Immature natural killer cell (primary cell): Measurements from ENCODE around the gene RIT1. TPM values are rescaled to one million over a fixed set of nuclear protein-coding genes. Genes with fewer than 3 reads are reported as not detected.
"Not testable (repeated sequence)": the region's sequence is repeated elsewhere in the genome, so short reads cannot be mapped to it uniquely, and the experiment has no call there.

Source experiments
- DNase-seq, 3 donors: peaks; one replicate each; pipeline ENCODE4 v3.0.0; 2022; ENCODE audit warnings: mixed read lengths in 1 of 3
- H3K27ac Mint-ChIP-seq, 6 donors: one replicate each; pipeline ENCODE4 v1.8.0; 2020; ENCODE audit warnings: mixed read lengths in 6 of 6, mild to moderate bottlenecking in 5 of 6, inconsistent platforms in 4 of 6, moderate library complexity in 3 of 6
- H3K27me3 Mint-ChIP-seq, 3 donors: one replicate each; pipeline ENCODE4 v1.8.0; 2020 to 2021; ENCODE audit warnings: low read depth in 3 of 3, mild to moderate bottlenecking in 3 of 3, mixed read lengths in 3 of 3, moderate library complexity in 3 of 3, inconsistent platforms in 1 of 3
- H3K36me3 Mint-ChIP-seq, 3 donors: one replicate each; pipeline ENCODE4 v1.8.0; 2020; ENCODE audit warnings: mixed read lengths in 3 of 3, inconsistent platforms in 2 of 3, mild to moderate bottlenecking in 2 of 3
- H3K4me1 Mint-ChIP-seq, 2 donors: one replicate each; pipeline ENCODE4 v1.8.0; 2020; ENCODE audit warnings: inconsistent platforms in 2 of 2, mild to moderate bottlenecking in 2 of 2, mixed read lengths in 2 of 2, moderate library complexity in 1 of 2
- H3K4me3 Mint-ChIP-seq, 5 donors: one replicate each; pipeline ENCODE4 v1.8.0; 2020; ENCODE audit warnings: mild to moderate bottlenecking in 5 of 5, mixed read lengths in 5 of 5, inconsistent platforms in 3 of 5, moderate library complexity in 3 of 5
- H3K9me3 Mint-ChIP-seq, 6 donors: one replicate each; pipeline ENCODE4 v1.8.0; 2020; ENCODE audit warnings: mild to moderate bottlenecking in 6 of 6, mixed read lengths in 6 of 6, inconsistent platforms in 4 of 6, moderate library complexity in 3 of 6
- polyA plus RNA-seq, 3 donors: library from polyadenylated mRNA; unstranded; fragments of 300-500 nt; fragmentation: Illumina TruSeq; gene quantifications; one replicate each; pipeline ENCODE4 v1.2.3, GENCODE V29; 2021

The RIT1 gene
- polyA plus RNA-seq, 3 donors from 2014 or later, result 27.1 to 33.5 (median 29.0) TPM

- Mint-ChIP-seq H3K27ac (peak overlapping the region in 3 of 6 donors; percentile 36 to 48 (median 40)), H3K27me3 (peaks cover 0 to 17% (median 9%) of the 10 kb centered on the region in 3 donors), H3K36me3 (peaks cover 0 to 10% (median 3%) of the 10 kb centered on the region in 3 donors), H3K9me3 (no peaks in the 10 kb centered on the region), H3K4me3 (peak overlapping the region in 1 of 5 donors; percentile 30), H3K4me1 (peaks cover 47 to 49% of the 10 kb centered on the region in 2 donors)
- DNase-seq, result no peak
These were observed 30.8 kb upstream of the RIT1 start for GRCh38 chr1:155941845-155942531.

- H3K27me3 Mint-ChIP-seq, result peaks cover 0 to 14% (median 9%) of the 10 kb centered on the region in 3 donors
- H3K4me3 Mint-ChIP-seq, result peak within 1 kb of the TSS in 2 of 5 donors; percentile 27 to 30
- H3K36me3 Mint-ChIP-seq, result peaks cover 0 to 3% (median 0%) of the 10 kb centered on the region in 3 donors
- H3K9me3 Mint-ChIP-seq, result no peaks in the 10 kb centered on the region
- no peak for DNase-seq
- H3K4me1 Mint-ChIP-seq, result peaks cover 39 to 42% of the 10 kb centered on the region in 2 donors
- peak within 1 kb of the TSS; percentile 32 to 62 (median 46) for H3K27ac Mint-ChIP-seq
These were observed 30.1 kb upstream of the RIT1 start, which contains the start of gene RXFP4 for GRCh38 chr1:155940993-155941844. TSS of gene RXFP4 (plus strand) at chr1:155941638. CDS start at chr1:155941710, 72 bp downstream.

- Mint-ChIP-seq H3K4me3 (no peak overlapping the region), H3K36me3 (no peaks in the 10 kb centered on the region), H3K27me3 (peaks cover 0 to 11% (median 7%) of the 10 kb centered on the region in 3 donors), H3K9me3 (no peaks in the 10 kb centered on the region), H3K4me1 (peaks cover 39% of the 10 kb centered on the region in 2 donors), H3K27ac (peak overlapping the region in 5 of 6 donors; percentile 28 to 62 (median 51))
- no peak for DNase-seq
These were observed 29.4 kb upstream of the RIT1 start for GRCh38 chr1:155940482-155940992.

- DNase-seq, result peak; percentile 25 to 40 (median 31)
- H3K27me3 Mint-ChIP-seq, result peaks cover 0 to 8% (median 5%) of the 10 kb centered on the region in 3 donors
- H3K4me3 Mint-ChIP-seq, result no peak overlapping the region
- H3K27ac Mint-ChIP-seq, result peak overlapping the region in 2 of 6 donors; percentile 26 to 83
- no peaks in the 10 kb centered on the region for H3K36me3 Mint-ChIP-seq
- H3K9me3 Mint-ChIP-seq, result no peaks in the 10 kb centered on the region
- H3K4me1 Mint-ChIP-seq, result peaks cover 29 to 30% of the 10 kb centered on the region in 2 donors
These were observed 27.1 kb upstream of the RIT1 start for GRCh38 chr1:155938220-155938627.

- H3K9me3 Mint-ChIP-seq, result no peaks in the 10 kb centered on the region
- no peak for DNase-seq
- H3K4me1 Mint-ChIP-seq, result peaks cover 27 to 29% of the 10 kb centered on the region in 2 donors
- H3K36me3 Mint-ChIP-seq, result peaks cover 0 to 4% (median 0%) of the 10 kb centered on the region in 3 donors
- H3K27ac Mint-ChIP-seq, result no peak overlapping the region
- H3K4me3 Mint-ChIP-seq, result peak overlapping the region in 2 of 5 donors; percentile 36 to 58
- H3K27me3 Mint-ChIP-seq, result peaks cover 0 to 1% (median under 1%) of the 10 kb centered on the region in 3 donors
These were observed 23.9 kb upstream of the RIT1 start for GRCh38 chr1:155934936-155935590.

- H3K36me3 Mint-ChIP-seq, result peaks cover 0 to 8% (median 4%) of the 10 kb centered on the region in 3 donors
- peaks cover 29 to 35% of the 10 kb centered on the region in 2 donors for H3K4me1 Mint-ChIP-seq
- no peaks in the 10 kb centered on the region for H3K9me3 Mint-ChIP-seq
- H3K27me3 Mint-ChIP-seq, result no peaks in the 10 kb centered on the region
- no peak within 1 kb of the TSS for H3K27ac Mint-ChIP-seq
- H3K4me3 Mint-ChIP-seq, result peak within 1 kb of the TSS in 2 of 5 donors; percentile 36 to 58
- DNase-seq, result peak; percentile 96 to 97 (median 97)
These were observed 23.2 kb upstream of the RIT1 start, which contains the start of gene KHDC4 for GRCh38 chr1:155934097-155934935. TSS of gene KHDC4 (minus strand) at chr1:155934413. CDS start at chr1:155934373, 40 bp downstream.

GRCh38 chr1:155933591-155934096 lies 22.5 kb upstream of the RIT1 start:
- no peak overlapping the region for H3K4me3 Mint-ChIP-seq
- DNase-seq, result no peak
- no peaks in the 10 kb centered on the region for H3K27me3 Mint-ChIP-seq
- H3K9me3 Mint-ChIP-seq, result no peaks in the 10 kb centered on the region
- peaks cover 0 to 12% (median 8%) of the 10 kb centered on the region in 3 donors for H3K36me3 Mint-ChIP-seq
- H3K27ac Mint-ChIP-seq, result no peak overlapping the region
- peaks cover 31 to 38% of the 10 kb centered on the region in 2 donors for H3K4me1 Mint-ChIP-seq

GRCh38 chr1:155932487-155932886 lies 21.3 kb upstream of the RIT1 start:
- H3K9me3 Mint-ChIP-seq, result no peaks in the 10 kb centered on the region
- peaks cover 3 to 20% (median 8%) of the 10 kb centered on the region in 3 donors for H3K36me3 Mint-ChIP-seq
- peak overlapping the region in 2 of 6 donors; percentile 67 to 70 for H3K27ac Mint-ChIP-seq
- H3K4me1 Mint-ChIP-seq, result peaks cover 28 to 38% of the 10 kb centered on the region in 2 donors
- H3K27me3 Mint-ChIP-seq, result no peaks in the 10 kb centered on the region
- no peak for DNase-seq
- peak overlapping the region in 4 of 5 donors; percentile 23 to 45 (median 31) for H3K4me3 Mint-ChIP-seq

- H3K4me1 Mint-ChIP-seq, result peaks cover 28 to 39% of the 10 kb centered on the region in 2 donors
- H3K9me3 Mint-ChIP-seq, result no peaks in the 10 kb centered on the region
- no peak for DNase-seq
- H3K4me3 Mint-ChIP-seq, result peak overlapping the region in 3 of 5 donors; percentile 23 to 46 (median 27)
- no peaks in the 10 kb centered on the region for H3K27me3 Mint-ChIP-seq
- H3K27ac Mint-ChIP-seq, result peak overlapping the region in 4 of 6 donors; percentile 50 to 70 (median 55)
- peaks cover 5 to 23% (median 8%) of the 10 kb centered on the region in 3 donors for H3K36me3 Mint-ChIP-seq
These were observed 20.9 kb upstream of the RIT1 start for GRCh38 chr1:155932081-155932480.

GRCh38 chr1:155931332-155932038 lies 20.3 kb upstream of the RIT1 start:
- H3K4me3 Mint-ChIP-seq, result peak overlapping the region; percentile 12 to 66 (median 29)
- no peaks in the 10 kb centered on the region for H3K27me3 Mint-ChIP-seq
- peaks cover 10 to 29% (median 14%) of the 10 kb centered on the region in 3 donors for H3K36me3 Mint-ChIP-seq
- DNase-seq, result no peak
- no peaks in the 10 kb centered on the region for H3K9me3 Mint-ChIP-seq
- peaks cover 30 to 43% of the 10 kb centered on the region in 2 donors for H3K4me1 Mint-ChIP-seq
- H3K27ac Mint-ChIP-seq, result peak overlapping the region in 5 of 6 donors; percentile 53 to 70 (median 67)

GRCh38 chr1:155930725-155931124 lies 19.6 kb upstream of the RIT1 start:
- H3K27ac Mint-ChIP-seq, result peak overlapping the region; percentile 20 to 77 (median 65)
- peak overlapping the region in 2 of 5 donors; percentile 55 to 66 for H3K4me3 Mint-ChIP-seq
- H3K36me3 Mint-ChIP-seq, result peaks cover 14 to 34% (median 18%) of the 10 kb centered on the region in 3 donors
- H3K4me1 Mint-ChIP-seq, result peaks cover 26 to 38% of the 10 kb centered on the region in 2 donors
- not testable (repeated sequence) for DNase-seq, H3K9me3 Mint-ChIP-seq, H3K27me3 Mint-ChIP-seq
